NCI-H82 (cell line): Measurements from ENCODE around the gene LPO.

Experiments
- DNase-seq: peaks from one replicate; lab custom pipeline; 2025; lab: John Stamatoyannopoulos, UW

LPO gene

GRCh38 chr17:58277802-58278595, 39.6 kb downstream of the LPO start:
- no peak for DNase-seq

DNA sequence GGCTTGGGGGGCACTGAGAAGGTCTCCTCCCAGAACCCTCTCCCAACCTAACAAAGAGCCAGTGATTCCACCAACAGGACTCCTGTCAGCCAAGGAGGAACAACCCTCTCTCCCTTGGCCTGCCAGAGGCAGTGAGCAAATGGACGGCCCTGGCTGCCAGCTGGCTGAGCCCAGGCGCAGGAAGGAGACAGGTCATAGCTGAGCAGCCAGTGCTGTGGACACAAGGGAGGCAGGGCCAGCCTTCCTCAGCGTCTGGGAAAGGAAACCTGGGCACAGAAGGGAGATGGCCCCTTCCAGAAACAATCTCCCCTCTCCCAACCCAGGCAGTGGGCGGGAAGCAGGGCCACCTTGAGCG, 40.3 kb downstream of the LPO start:
- no peak for DNase-seq

- DNase-seq, result no peak
Observed at GRCh38 chr17:58279016-58279711, 40.8 kb downstream of the LPO start.

GRCh38 chr17:58279736-58280479, 41.5 kb downstream of the LPO start:
- no peak for DNase-seq

GRCh38 chr17:58280480-58281217, 42.3 kb downstream of the LPO start, which contains the start of gene MPO:
MPO (minus strand) TSS chr17:58280935; CDS start chr17:58280758, 177 bp downstream.
- DNase-seq, result peak; percentile 70

GRCh38 chr17:58281511-58282011, 43.2 kb downstream of the LPO start:
- peak; percentile 70 for DNase-seq

DNA sequence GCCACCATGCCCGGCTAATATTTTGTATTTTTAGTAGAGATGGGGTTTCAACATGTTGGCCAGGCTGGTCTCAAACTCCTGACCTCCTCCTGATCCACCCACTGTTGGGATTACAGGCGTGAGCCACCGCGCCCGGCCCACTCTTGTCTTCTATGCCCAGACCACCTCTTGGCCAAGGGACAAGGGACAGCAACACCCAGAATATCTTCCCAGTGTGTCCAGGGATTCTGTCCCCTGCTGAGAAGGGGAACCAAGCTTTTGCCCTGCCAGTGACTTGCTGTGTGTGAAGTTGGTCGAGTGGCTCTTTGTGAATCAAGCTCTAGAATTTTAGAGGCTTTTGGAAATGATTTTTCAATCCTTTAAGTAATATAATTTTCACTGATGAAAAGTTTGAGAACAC, 44.1 kb downstream of the LPO start:
- DNase-seq, result no peak

GRCh38 chr17:58283674-58284612, 45.6 kb downstream of the LPO start:
- DNase-seq, result no peak

GRCh38 chr17:58284613-58285421, 46.4 kb downstream of the LPO start:
- DNase-seq, result peak; percentile 36

GRCh38 chr17:58285422-58285810, 47.0 kb downstream of the LPO start:
- DNase-seq, result no peak

DNA sequence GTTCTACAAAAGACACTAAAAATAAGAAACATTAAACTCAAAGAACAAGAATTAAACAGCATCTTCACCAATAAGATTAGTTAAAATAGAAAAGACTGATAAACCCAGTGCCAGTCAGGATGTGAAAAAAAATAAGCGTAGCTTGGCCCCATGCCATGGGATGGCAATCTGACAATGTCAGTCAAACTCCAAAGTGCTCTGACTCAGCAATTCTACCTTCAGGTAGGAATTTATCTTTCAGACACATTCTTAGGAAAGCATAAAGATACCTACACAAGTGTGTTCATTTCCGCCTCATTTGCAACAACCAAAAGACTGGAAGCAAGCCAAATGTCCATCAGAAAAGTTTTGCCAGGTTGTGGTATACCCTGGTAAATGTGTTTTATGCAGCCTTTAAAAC, 51.5 kb downstream of the LPO start:
- no peak for DNase-seq

DNA sequence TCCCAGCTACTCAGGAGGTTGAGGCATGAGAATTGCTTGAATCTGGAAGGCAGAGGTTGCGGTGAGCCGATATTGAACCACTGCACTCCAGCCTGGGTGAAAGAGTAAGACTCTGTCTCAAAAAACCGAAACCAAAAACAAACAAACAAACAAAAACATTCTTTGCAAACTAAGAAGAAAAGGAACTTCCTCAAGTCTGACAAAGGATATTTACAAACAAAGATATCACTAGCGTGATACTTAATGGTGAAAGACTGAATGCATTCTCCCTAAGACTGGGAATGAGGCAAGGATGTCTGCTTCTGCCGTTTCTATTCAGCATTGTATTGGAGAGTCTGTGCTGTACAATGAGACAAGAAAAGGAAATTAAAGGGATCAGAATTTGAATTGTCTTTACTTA, 52.9 kb downstream of the LPO start:
- no peak for DNase-seq

DNA sequence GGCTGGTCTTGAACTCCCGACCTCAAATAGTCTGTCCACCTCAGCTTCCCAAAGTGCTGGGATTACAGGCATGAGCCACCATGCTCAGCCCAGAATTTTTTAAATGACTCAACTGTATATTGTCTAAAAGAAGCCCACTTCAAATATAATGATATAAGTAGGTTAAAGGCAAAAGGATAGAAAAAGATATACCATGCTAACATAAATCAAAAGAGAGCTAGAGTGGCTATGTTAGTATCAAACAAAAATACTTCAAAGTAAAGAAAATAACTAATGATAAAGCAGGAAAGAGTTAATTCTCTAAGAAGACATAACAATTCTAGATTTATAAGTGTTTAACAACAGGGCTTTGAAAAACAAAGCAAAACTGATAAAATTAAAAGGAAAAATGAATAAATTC, 55.6 kb downstream of the LPO start:
- DNase-seq, result no peak

GRCh38 chr17:58300336-58300735, 62.0 kb downstream of the LPO start:
- DNase-seq, result no peak

DNA sequence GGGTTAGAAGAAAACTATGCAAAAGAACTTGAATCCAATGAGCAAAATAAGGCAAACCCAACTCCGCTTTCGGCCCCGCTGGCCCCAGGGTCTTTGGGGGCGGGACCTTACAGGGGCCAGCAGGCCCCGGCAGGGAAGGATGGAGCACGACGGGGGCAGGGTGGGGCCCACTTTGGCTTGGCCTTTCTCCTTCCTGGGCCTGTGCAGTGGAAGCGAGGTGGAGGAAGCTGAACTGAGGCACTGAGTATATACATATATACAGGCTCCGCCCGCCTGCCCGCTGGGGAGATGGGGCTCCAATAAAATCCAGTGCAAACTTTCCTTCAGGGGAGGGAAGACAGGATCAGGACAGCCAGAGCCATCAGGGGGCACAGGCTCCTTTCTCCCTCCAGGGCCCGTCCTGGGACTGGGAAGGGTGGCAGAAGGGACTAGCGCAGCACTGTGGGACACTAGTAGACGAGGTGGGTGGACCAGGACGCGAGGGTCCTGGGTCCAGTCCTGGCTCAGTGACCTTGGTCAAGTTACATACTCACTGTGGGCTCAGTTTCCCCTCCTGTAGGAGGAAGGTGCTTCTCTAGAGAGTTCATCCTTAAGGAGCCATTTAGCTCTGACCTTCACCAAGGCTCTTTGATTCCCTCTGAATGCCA, 63.2 kb downstream of the LPO start:
- DNase-seq, result no peak

GRCh38 chr17:58302171-58302918, 64.0 kb downstream of the LPO start:
- no peak for DNase-seq

DNA sequence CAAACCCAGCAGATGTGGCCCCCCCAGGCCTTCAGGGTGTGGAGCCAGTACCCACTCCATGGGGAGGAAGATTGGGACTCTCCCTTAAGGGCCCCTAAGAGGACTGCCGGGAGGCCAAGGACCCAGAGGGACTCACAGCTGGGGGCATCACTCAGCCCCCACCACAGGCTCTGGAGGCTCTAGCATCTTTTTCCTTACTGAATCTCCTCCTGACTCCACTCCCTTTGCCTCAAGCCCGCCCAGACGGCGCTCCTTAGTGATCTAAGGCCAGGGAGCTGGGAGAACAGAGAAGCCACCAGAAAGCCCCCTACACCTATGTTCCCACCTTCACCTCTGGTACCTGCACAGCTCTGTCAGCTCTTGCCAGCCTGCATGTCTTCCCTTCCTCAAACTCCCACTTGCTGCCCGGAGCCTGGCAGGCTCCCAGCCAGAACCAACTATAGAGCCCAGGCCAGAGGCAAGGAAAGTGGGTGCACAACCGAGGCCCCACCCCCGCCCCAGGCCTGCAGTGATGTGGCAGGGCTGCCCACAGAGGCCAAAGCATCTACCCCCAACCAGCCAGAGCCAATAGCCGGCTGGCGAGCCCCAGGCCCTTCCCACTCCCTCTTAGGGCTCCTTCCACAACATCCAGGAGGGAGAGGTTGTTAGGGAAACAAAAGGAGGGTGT, 64.7 kb downstream of the LPO start:
- no peak for DNase-seq
